Endothelial cell of umbilical vein (primary cell): ENCODE data around the gene DERL3. TPM values are rescaled to one million over a fixed set of nuclear protein-coding genes. Genes with fewer than 3 reads are reported as not detected.
A peak's percentile ranks its signal among the peaks of the same experiment; 100 is the strongest.

Experiments used
- BruUV-seq: library from RNA; stranded (reverse); fragments of 400-500 nt; replicated peaks from 2 replicates; lab custom pipeline; 2021; lab: Mats Ljungman, UMichigan
- CTCF ChIA-PET: fragments of 300-600, 350-600 bp; sonication (Branson Sonifier 250); formaldehyde crosslinking; loops from one replicate; lab custom pipeline; 2021; ENCODE audit warnings: antibody characterized with exemption, inconsistent platforms; lab: Charles Lee
- POLR2A ChIA-PET: fragments of 300-600, 350-600 bp; sonication (Branson Sonifier 250); formaldehyde crosslinking; loops from one replicate; lab custom pipeline; 2021; ENCODE audit warnings: antibody characterized with exemption, inconsistent platforms; lab: Charles Lee
- DNase-seq: peaks from one replicate; pipeline ENCODE4 v3.0.0-alpha.2; 2011; ENCODE audit warnings: low read depth, low spot score
- FAIRE-seq: peaks from 2 replicates; lab custom pipeline; 2011; peaks lifted over from hg19 to GRCh38; lab: Jason Lieb, UNC
- H2AFZ ChIP-seq: 2 replicates; pipeline ENCODE4 v1.6.0; 2012; ENCODE audit warnings: low read depth, low read length, control low read depth, inconsistent platforms
- H3K27ac ChIP-seq: 2 replicates; pipeline ENCODE4 v1.5.1; 2011; ENCODE audit warnings: low read depth, mild to moderate bottlenecking, control low read depth, low read length, moderate library complexity; ENCODE audit not compliant: insufficient read depth
- H3K27me3 ChIP-seq, 2 experiments: 2 replicates each; pipeline versions ENCODE4 v1.6.0 to v1.6.1; 2011; ENCODE audit warnings: low read length in 2 of 2, mixed read lengths in 1 of 2; ENCODE audit not compliant: control insufficient read depth in 2 of 2, insufficient read depth in 2 of 2
- H3K36me3 ChIP-seq, 2 experiments: 2 replicates in 1 of 2; 3 replicates in 1 of 2; pipeline ENCODE4 v1.5.1; 2011; ENCODE audit warnings: low read length in 2 of 2, mild to moderate bottlenecking in 1 of 2, moderate library complexity in 1 of 2; ENCODE audit not compliant: control insufficient read depth in 2 of 2, insufficient read depth in 2 of 2; ENCODE audit errors: extremely low read depth in 1 of 2
- H3K4me1 ChIP-seq: 3 replicates; pipeline ENCODE4 v1.5.1; 2011; ENCODE audit warnings: mild to moderate bottlenecking, low read length; ENCODE audit not compliant: control insufficient read depth, insufficient read depth; ENCODE audit errors: extremely low read depth
- H3K4me2 ChIP-seq: 2 replicates; pipeline ENCODE4 v1.6.1; 2011; ENCODE audit warnings: low read length, control low read depth, mixed read lengths; ENCODE audit not compliant: insufficient read depth
- H3K4me3 ChIP-seq, 3 experiments: fragments of 200-600 bp in 1 of 3; sonication (generic), shearing (Covaris generic) in 1 of 3; replicated peaks in 1 of 3; 2 replicates each; pipeline ENCODE4 v1.5.1; 2011 to 2016; ENCODE audit warnings: control low read depth in 3 of 3, low read length in 3 of 3, mild to moderate bottlenecking in 2 of 3, inconsistent platforms in 1 of 3, low read depth in 1 of 3, moderate library complexity in 1 of 3; ENCODE audit not compliant: insufficient read depth in 1 of 3
- H3K79me2 ChIP-seq: 2 replicates; pipeline ENCODE4 v1.6.0; 2012; ENCODE audit warnings: low read length, inconsistent platforms; ENCODE audit not compliant: control insufficient read depth, insufficient read depth
- H3K9ac ChIP-seq: replicated peaks from 2 replicates; pipeline ENCODE3; 2011; ENCODE audit warnings: low read length, control low read depth; ENCODE audit not compliant: insufficient read depth; ENCODE audit errors: extremely low read depth
- H3K9me1 ChIP-seq: replicated peaks from 3 replicates; pipeline ENCODE4 v1.6.0; 2011; ENCODE audit warnings: mild to moderate bottlenecking, low read length; ENCODE audit not compliant: control insufficient read depth, insufficient read depth; ENCODE audit errors: extremely low read depth
- H3K9me3 ChIP-seq: replicated peaks from 2 replicates; pipeline ENCODE4 v1.5.1; 2012; ENCODE audit warnings: low read length, inconsistent platforms; ENCODE audit not compliant: control insufficient read depth, insufficient read depth
- H4K20me1 ChIP-seq: replicated peaks from 2 replicates; pipeline ENCODE3; 2011; ENCODE audit warnings: mild to moderate bottlenecking, low read length; ENCODE audit not compliant: control insufficient read depth, insufficient read depth; ENCODE audit errors: extremely low read depth
- EZH2 ChIP-seq: IDR thresholded peaks from 2 replicates; pipeline ENCODE4 v1.6.1; 2012; ENCODE audit warnings: borderline replicate concordance, low read depth, mild to moderate bottlenecking, moderate library complexity, low read length, inconsistent platforms; ENCODE audit not compliant: severe bottlenecking
- FOS ChIP-seq: IDR thresholded peaks from 2 replicates; pipeline ENCODE4 v1.6.1; 2011; ENCODE audit warnings: mild to moderate bottlenecking, low read length, moderate library complexity, borderline replicate concordance; ENCODE audit not compliant: insufficient read depth
- GATA2 ChIP-seq: IDR thresholded peaks from 2 replicates; pipeline ENCODE4 v1.7.0; 2011; ENCODE audit warnings: low read depth, mild to moderate bottlenecking, moderate library complexity, mixed read lengths, low read length; ENCODE audit not compliant: insufficient read length, insufficient read depth
- JUN ChIP-seq: IDR thresholded peaks from 2 replicates; pipeline ENCODE4 v1.6.1; 2011; ENCODE audit warnings: borderline replicate concordance, low read depth; ENCODE audit not compliant: insufficient read length, insufficient read depth
- MYC ChIP-seq: IDR thresholded peaks from one replicate; pipeline ENCODE4 v1.6.1; 2011; ENCODE audit warnings: mild to moderate bottlenecking, low read depth, low read length
- POLR2A ChIP-seq: IDR thresholded peaks from 2 replicates; pipeline ENCODE4 v1.6.1; 2012; ENCODE audit warnings: low read depth, mild to moderate bottlenecking, control low read depth, low read length
- POLR2AphosphoS5 ChIP-seq: IDR thresholded peaks from 2 replicates; pipeline ENCODE4 v1.6.1; 2012; ENCODE audit warnings: low read depth, mild to moderate bottlenecking, control low read depth, low read length, moderate library complexity; ENCODE audit not compliant: insufficient read depth
- dilution Hi-C: fragments of 300-500 bp; cut with MboI; formaldehyde crosslinking; loops from one replicate; pipeline ENCODE4 v1.15.0; 2019; ENCODE audit warnings: low sequenced_read_pairs; ENCODE audit not compliant: extremely low pct_ligation_motif_present
- intact Hi-C: fragments of 100-400 bp; cut with micrococcal nuclease; formaldehyde crosslinking; loops from one replicate; pipeline ENCODE4 v1.10.0; 2022
- polyA plus RNA-seq, 4 experiments: library from polyadenylated mRNA; depleted of rRNA in 3 of 4; stranded (reverse) in 3 of 4; unstranded in 1 of 4; fragments of >200 nt; gene quantifications; 2 replicates each; pipeline versions ENCODE4 v1.2.1 to v1.2.3, GENCODE V29; 2011 to 2012; ENCODE audit warnings: missing spikeins in 1 of 4
- total RNA-seq: library from RNA; stranded (reverse); gene quantifications from 2 replicates; pipeline ENCODE4 v1.2.3, GENCODE V29; 2021
- TF ChIP-seq, protein P1 (sequence below), 2 donors: IDR thresholded peaks; 1 replicate in 1 of 2; 2 replicates in 1 of 2; pipeline ENCODE4 v1.5.1; 2011; ENCODE audit warnings: low read length in 2 of 2, mild to moderate bottlenecking in 2 of 2, moderate library complexity in 2 of 2, control low read depth in 1 of 2, inconsistent platforms in 1 of 2, low read depth in 1 of 2; ENCODE audit not compliant: insufficient read depth in 1 of 2; ENCODE audit errors: extremely low read depth in 1 of 2
- TF ChIP-seq, protein P2 (sequence below): IDR thresholded peaks from 2 replicates; pipeline ENCODE4 v1.6.1; 2011; ENCODE audit not compliant: insufficient read depth, insufficient read length

Gene DERL3
- total and polyA plus RNA-seq, 2 donors (not counting 3 experiments of a cell fraction or from before 2014, with no cell fraction given) = 3.4 to 3.8 TPM

DNA sequence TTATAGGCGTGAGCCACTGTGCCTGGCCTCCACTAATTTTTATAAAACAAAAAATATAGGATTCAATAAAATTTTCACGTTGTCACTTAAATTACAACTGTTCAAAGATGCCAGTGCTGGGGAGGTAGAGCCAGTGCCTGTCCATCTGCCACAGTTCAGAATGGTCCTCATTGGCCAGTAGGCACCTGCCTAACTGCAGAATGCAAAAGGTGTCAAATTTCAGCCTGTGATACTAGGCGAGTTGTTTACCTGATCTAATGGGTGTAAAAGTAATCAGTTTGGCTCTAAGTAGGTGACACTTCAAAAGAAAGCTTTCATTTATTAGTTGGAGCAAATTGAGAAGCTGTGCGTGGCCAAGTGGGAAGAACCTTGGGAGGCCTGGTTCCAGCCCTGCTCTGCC lies 49.7 kb downstream of the DERL3 start:
- DNase-seq = no peak
- no peak for TF ChIP-seq POLR2AphosphoS5
- H3K4me1 ChIP-seq = peaks cover 13% of the 10 kb centered on the region
- intact Hi-C loops = loop anchor here (5.0 kb wide), 1 partner anchor 48 kb away; the partner anchor contains the start of gene DERL3
- CTCF ChIA-PET = interaction anchor here (0.9 to 2.9 kb wide), 7 partner anchors 10 to 61 kb away, joined by 3 to 10 read pairs (median 6); partner anchors contain the start of gene MMP11
- H3K27ac ChIP-seq = no peak overlapping the region
- peaks cover 57% of the 10 kb centered on the region for H3K79me2 ChIP-seq
- BruUV-seq = no TSS peak
- no peak overlapping the region for H3K4me3 ChIP-seq
- no peak overlapping the region for H3K4me2 ChIP-seq
- POLR2A ChIA-PET = no interaction called here
- no peak overlapping the region for H3K9ac ChIP-seq
- H3K27me3 ChIP-seq = no peaks in the 10 kb centered on the region
- H2AFZ ChIP-seq = no peak overlapping the region
- no peak for FAIRE-seq
- H3K9me3 ChIP-seq = no peaks in the 10 kb centered on the region
- H3K9me1 ChIP-seq = no peaks in the 10 kb centered on the region
- dilution Hi-C loops = no loop called here
- peaks cover 0 to 15% of the 10 kb centered on the region in 2 experiments for H3K36me3 ChIP-seq
- peaks cover 2% of the 10 kb centered on the region for H4K20me1 ChIP-seq

DNA sequence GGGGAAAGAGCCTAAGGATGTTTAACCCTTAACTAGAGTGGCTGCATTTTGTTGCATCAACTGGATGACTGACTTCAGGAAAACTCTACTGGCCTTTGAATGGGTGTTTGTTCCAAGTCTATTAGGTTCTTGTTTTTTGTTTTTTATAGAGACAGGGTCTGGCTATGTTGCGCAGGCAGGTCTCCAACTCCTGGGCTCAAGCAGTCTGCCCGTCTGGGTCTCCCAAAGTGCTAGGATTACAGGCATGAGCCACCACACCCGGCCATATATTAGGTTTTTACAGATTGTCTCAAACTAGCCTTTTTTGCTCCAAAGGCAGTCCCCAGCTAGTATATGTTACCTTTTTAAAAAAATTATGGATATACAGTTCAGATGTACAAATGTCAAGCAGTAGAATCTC lies 50.9 kb downstream of the DERL3 start:
- H3K4me1 ChIP-seq = peaks cover 13% of the 10 kb centered on the region
- H3K27me3 ChIP-seq = no peaks in the 10 kb centered on the region
- H3K27ac ChIP-seq = no peak overlapping the region
- ChIA-PET POLR2A (no interaction called here), CTCF (interaction anchor here (1.1 to 3.5 kb wide), 5 partner anchors 15 to 61 kb away, joined by 3 to 15 read pairs (median 4); partner anchors contain the start of genes CHCHD10 and MMP11)
- intact Hi-C loops = loop anchor here (1.0 to 5.0 kb wide), 2 partner anchors 17 to 49 kb away; partner anchors contain the start of gene DERL3
- no peaks in the 10 kb centered on the region for H3K9me3 ChIP-seq
- H2AFZ ChIP-seq = no peak overlapping the region
- dilution Hi-C loops = no loop called here
- FAIRE-seq = no peak
- TF ChIP-seq, protein P1, sequence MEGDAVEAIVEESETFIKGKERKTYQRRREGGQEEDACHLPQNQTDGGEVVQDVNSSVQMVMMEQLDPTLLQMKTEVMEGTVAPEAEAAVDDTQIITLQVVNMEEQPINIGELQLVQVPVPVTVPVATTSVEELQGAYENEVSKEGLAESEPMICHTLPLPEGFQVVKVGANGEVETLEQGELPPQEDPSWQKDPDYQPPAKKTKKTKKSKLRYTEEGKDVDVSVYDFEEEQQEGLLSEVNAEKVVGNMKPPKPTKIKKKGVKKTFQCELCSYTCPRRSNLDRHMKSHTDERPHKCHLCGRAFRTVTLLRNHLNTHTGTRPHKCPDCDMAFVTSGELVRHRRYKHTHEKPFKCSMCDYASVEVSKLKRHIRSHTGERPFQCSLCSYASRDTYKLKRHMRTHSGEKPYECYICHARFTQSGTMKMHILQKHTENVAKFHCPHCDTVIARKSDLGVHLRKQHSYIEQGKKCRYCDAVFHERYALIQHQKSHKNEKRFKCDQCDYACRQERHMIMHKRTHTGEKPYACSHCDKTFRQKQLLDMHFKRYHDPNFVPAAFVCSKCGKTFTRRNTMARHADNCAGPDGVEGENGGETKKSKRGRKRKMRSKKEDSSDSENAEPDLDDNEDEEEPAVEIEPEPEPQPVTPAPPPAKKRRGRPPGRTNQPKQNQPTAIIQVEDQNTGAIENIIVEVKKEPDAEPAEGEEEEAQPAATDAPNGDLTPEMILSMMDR (IDR thresholded peaks at IDR 0.05; ENCODE audit: extremely low read depth in 1 of 2, insufficient read depth in 1 of 2, low read depth in 1 of 2, low read length in 2 of 2) = no peak
- TF ChIP-seq FOS (no peak), EZH2 (no peak), POLR2A (no peak), MYC (no peak), GATA2 (no peak), JUN (no peak), POLR2AphosphoS5 (no peak)
- TF ChIP-seq, protein P2, sequence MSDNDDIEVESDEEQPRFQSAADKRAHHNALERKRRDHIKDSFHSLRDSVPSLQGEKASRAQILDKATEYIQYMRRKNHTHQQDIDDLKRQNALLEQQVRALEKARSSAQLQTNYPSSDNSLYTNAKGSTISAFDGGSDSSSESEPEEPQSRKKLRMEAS = no peak
- peaks cover 0 to 9% of the 10 kb centered on the region in 2 experiments for H3K36me3 ChIP-seq
- no peaks in the 10 kb centered on the region for H3K9me1 ChIP-seq
- H3K79me2 ChIP-seq = peaks cover 56% of the 10 kb centered on the region
- TSS peak; percentile 38 for BruUV-seq
- DNase-seq = no peak
- peak overlapping the region; percentile 19 to 81 (median 78) for H3K4me3 ChIP-seq
- peak overlapping the region; percentile 89 for H3K4me2 ChIP-seq
- peak overlapping the region; percentile 99 for H3K9ac ChIP-seq
- peaks cover 2% of the 10 kb centered on the region for H4K20me1 ChIP-seq
